GM18508 (cell line): ENCODE data around the gene CDC73.
"Not testable (repeated sequence)": the region's sequence is repeated elsewhere in the genome, so short reads cannot be mapped to it uniquely, and the experiment has no call there.

Experiments used
- ATAC-seq: cut with Tn5 transposase; IDR thresholded peaks from one replicate; pipeline ENCODE4 v1.9.1; 2021; ENCODE audit warnings: moderate number of reproducible peaks; ENCODE audit not compliant: insufficient read depth, unreplicated experiment

CDC73 gene

GRCh38 chr1:193113258-193113991 lies 8.4 kb upstream of the CDC73 start:
- no peak for ATAC-seq

GRCh38 chr1:193113992-193114332 lies 7.9 kb upstream of the CDC73 start:
- ATAC-seq: no peak

- ATAC-seq: no peak
These were observed 7.2 kb upstream of the CDC73 start for GRCh38 chr1:193114485-193115095.

- no peak for ATAC-seq
These were observed 6.1 kb upstream of the CDC73 start for GRCh38 chr1:193115629-193116227.

- ATAC-seq: not testable (repeated sequence)
These were observed 4.7 kb upstream of the CDC73 start for GRCh38 chr1:193117167-193117566.

- ATAC-seq: no peak
These were observed 3.6 kb upstream of the CDC73 start for GRCh38 chr1:193118194-193118593.

GRCh38 chr1:193118803-193119730 lies 2.8 kb upstream of the CDC73 start:
- no peak for ATAC-seq

- ATAC-seq: no peak
These were observed 1.1 kb upstream of the CDC73 start for GRCh38 chr1:193120604-193121166.

- ATAC-seq: no peak
These were observed 1.9 kb downstream of the CDC73 start for GRCh38 chr1:193123751-193124150.

- no peak for ATAC-seq
These were observed 3.5 kb downstream of the CDC73 start for GRCh38 chr1:193125369-193125768.

- no peak for ATAC-seq
These were observed 9.5 kb downstream of the CDC73 start for GRCh38 chr1:193131266-193131860.

GRCh38 chr1:193140254-193140653 lies 18.4 kb downstream of the CDC73 start:
- ATAC-seq: no peak

- ATAC-seq: no peak
These were observed 20.0 kb downstream of the CDC73 start for GRCh38 chr1:193141804-193142203.

- no peak for ATAC-seq
These were observed 20.6 kb downstream of the CDC73 start for GRCh38 chr1:193142409-193142808.

- no peak for ATAC-seq
These were observed 21.5 kb downstream of the CDC73 start for GRCh38 chr1:193143285-193143684.

- ATAC-seq: no peak
These were observed 22.6 kb downstream of the CDC73 start for GRCh38 chr1:193144361-193144938.

GRCh38 chr1:193144999-193145398 lies 23.2 kb downstream of the CDC73 start:
- no peak for ATAC-seq

GRCh38 chr1:193156117-193156821 lies 34.4 kb downstream of the CDC73 start:
- ATAC-seq: no peak

- ATAC-seq: no peak
These were observed 35.0 kb downstream of the CDC73 start for GRCh38 chr1:193156822-193157142.
